Mammary epithelial cell (primary cell): ENCODE measurements around the gene SLC35B4.
A peak's percentile ranks its signal among the peaks of the same experiment; 100 is the strongest.

ENCODE experiments used
- CTCF ChIP-seq, 2 donors: IDR thresholded peaks in 1 of 2; conservative IDR thresholded peaks in 1 of 2; 2 replicates each; pipeline ENCODE4 v1.5.1; 2011 to 2012; ENCODE audit warnings: inconsistent platforms in 2 of 2, low read length in 2 of 2, mild to moderate bottlenecking in 2 of 2, control low read depth in 1 of 2, low read depth in 1 of 2; ENCODE audit not compliant: insufficient read depth in 1 of 2; ENCODE audit errors: extremely low read depth in 1 of 2
- EZH2 ChIP-seq: IDR thresholded peaks from 2 replicates; pipeline ENCODE4 v1.6.1; 2012; ENCODE audit warnings: low read length, inconsistent platforms, borderline replicate concordance

GRCh38 chr7:134347567-134347966 lies 30.8 kb upstream of the SLC35B4 start:
- peak; percentile 12 to 17 for TF ChIP-seq CTCF (conservative IDR thresholded peaks at IDR 0.05 in 1 of 2, IDR thresholded peaks at IDR 0.05 in 1 of 2; ENCODE audit: extremely low read depth in 1 of 2, insufficient read depth in 1 of 2, low read depth in 1 of 2, low read length in 2 of 2)
- no peak for TF ChIP-seq EZH2
